Measurements from ENCODE around the gene NRIP2. TPM values are rescaled to one million over a fixed set of nuclear protein-coding genes. Genes with fewer than 3 reads are reported as not detected.

The NRIP2 gene
- total and polyA plus RNA-seq, 2 experiments from 2014 or later, result 0.66 TPM; not detected in 1

DNA sequence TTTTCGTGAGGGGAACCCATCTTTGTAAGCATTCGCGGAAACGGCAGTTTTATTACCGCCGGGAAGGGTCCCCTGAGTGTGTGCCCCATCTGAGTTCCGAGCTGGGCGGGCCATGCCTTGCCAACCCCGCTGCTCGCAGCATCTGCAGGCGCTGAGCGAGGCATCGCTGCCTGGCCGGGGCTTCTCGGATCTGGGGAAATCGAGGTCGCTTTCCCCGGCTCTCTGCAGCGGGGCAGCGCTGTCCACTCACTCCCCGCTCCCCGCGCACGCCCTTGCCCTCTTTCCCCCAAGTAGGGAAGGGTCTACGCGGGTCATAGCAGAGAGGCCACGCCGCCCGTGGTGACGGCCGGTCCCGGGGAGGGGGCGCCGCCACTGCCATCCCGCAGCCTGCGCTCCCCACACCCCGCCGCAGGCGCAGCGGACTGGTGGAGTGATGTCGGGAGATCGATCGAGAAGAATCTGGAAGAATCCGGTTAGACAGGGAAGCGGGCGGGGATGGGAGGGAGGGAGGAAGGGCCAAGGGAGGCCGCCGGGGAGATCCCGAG is 40.6 kb downstream of the NRIP2 start:
- Histone ChIP-seq H4K20me1 (replicated peaks; ENCODE audit: insufficient read depth) (peaks cover 29% of the 10 kb centered on the region), H2AFZ (peak overlapping the region; percentile 80), H3K27ac (ENCODE audit: low read depth) (peak overlapping the region; percentile 79; the same call in 1 of the 2 replicates), H3K4me3 (peak overlapping the region; percentile 91), H3K4me2 (peak overlapping the region; percentile 77), H3K27me3 (ENCODE audit: insufficient read depth) (no peaks in the 10 kb centered on the region), H3F3A (replicated peaks; ENCODE audit: low read depth) (peaks cover 31% of the 10 kb centered on the region), H3K79me2 (replicated peaks; ENCODE audit: insufficient read depth) (peaks cover 35% of the 10 kb centered on the region), H3K4me1 (ENCODE audit: insufficient read depth) (peaks cover 24% of the 10 kb centered on the region), H3K9me2 (ENCODE audit: insufficient read depth) (no peaks in the 10 kb centered on the region), H3K36me3 (ENCODE audit: insufficient read depth) (peaks cover 29% of the 10 kb centered on the region)
- H3K4me1 Mint-ChIP-seq, result peaks cover 32% of the 10 kb centered on the region
- peaks cover 17% of the 10 kb centered on the region for H3K27me3 Mint-ChIP-seq (ENCODE audit: insufficient read depth, low read depth, poor library complexity)
- peaks cover 34% of the 10 kb centered on the region for H3K36me3 Mint-ChIP-seq (ENCODE audit: low read depth)
- peak overlapping the region; percentile 77 for H3K4me3 Mint-ChIP-seq
- DNase-seq (ENCODE audit: low spot score) (peak; percentile 63), ATAC-seq (peak; percentile 57)
- H3K27ac Mint-ChIP-seq, result no peak overlapping the region
- H3K9me3 Mint-ChIP-seq, result peaks cover 5% of the 10 kb centered on the region; the same call in 1 of the 3 replicates
- TF ChIP-seq, protein P1, sequence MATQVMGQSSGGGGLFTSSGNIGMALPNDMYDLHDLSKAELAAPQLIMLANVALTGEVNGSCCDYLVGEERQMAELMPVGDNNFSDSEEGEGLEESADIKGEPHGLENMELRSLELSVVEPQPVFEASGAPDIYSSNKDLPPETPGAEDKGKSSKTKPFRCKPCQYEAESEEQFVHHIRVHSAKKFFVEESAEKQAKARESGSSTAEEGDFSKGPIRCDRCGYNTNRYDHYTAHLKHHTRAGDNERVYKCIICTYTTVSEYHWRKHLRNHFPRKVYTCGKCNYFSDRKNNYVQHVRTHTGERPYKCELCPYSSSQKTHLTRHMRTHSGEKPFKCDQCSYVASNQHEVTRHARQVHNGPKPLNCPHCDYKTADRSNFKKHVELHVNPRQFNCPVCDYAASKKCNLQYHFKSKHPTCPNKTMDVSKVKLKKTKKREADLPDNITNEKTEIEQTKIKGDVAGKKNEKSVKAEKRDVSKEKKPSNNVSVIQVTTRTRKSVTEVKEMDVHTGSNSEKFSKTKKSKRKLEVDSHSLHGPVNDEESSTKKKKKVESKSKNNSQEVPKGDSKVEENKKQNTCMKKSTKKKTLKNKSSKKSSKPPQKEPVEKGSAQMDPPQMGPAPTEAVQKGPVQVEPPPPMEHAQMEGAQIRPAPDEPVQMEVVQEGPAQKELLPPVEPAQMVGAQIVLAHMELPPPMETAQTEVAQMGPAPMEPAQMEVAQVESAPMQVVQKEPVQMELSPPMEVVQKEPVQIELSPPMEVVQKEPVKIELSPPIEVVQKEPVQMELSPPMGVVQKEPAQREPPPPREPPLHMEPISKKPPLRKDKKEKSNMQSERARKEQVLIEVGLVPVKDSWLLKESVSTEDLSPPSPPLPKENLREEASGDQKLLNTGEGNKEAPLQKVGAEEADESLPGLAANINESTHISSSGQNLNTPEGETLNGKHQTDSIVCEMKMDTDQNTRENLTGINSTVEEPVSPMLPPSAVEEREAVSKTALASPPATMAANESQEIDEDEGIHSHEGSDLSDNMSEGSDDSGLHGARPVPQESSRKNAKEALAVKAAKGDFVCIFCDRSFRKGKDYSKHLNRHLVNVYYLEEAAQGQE (IDR thresholded peaks at IDR 0.05; ENCODE audit: unreplicated experiment), result peak; percentile 2
- TF ChIP-seq EZH2phosphoT487 (IDR thresholded peaks at IDR 0.05; ENCODE audit: unreplicated experiment), result no peak
- TF ChIP-seq, protein P2, sequence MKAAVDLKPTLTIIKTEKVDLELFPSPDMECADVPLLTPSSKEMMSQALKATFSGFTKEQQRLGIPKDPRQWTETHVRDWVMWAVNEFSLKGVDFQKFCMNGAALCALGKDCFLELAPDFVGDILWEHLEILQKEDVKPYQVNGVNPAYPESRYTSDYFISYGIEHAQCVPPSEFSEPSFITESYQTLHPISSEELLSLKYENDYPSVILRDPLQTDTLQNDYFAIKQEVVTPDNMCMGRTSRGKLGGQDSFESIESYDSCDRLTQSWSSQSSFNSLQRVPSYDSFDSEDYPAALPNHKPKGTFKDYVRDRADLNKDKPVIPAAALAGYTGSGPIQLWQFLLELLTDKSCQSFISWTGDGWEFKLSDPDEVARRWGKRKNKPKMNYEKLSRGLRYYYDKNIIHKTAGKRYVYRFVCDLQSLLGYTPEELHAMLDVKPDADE (IDR thresholded peaks at IDR 0.05), result 0 out of 2 replicates have a peak, but pooled peaks have one; percentile 14
- no peak for TF ChIP-seq EZH2 (IDR thresholded peaks at IDR 0.05; ENCODE audit: low read depth, unreplicated experiment)

DNA sequence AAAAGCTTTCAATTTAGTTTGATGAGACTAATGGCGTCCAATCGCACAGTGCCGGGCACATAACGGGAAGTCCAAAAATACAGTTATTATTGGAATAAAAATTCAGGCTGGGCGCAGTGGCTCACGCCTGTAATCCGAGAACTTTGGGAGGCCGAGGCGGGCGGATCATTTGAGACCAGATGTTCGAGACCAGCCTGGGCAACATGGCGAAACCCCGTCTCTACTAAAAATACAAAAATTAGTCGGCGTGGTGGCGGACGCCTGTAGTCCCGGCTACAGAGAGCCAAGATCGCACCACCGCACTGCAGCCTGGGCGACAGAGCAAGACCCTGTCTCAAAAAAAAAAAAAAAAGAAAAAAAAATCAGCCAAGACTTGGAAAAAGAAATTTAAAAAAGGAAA is 41.3 kb downstream of the NRIP2 start:
- Mint-ChIP-seq H3K27me3 (ENCODE audit: insufficient read depth, low read depth, poor library complexity) (peaks cover 22% of the 10 kb centered on the region), H3K9me3 (peaks cover 5% of the 10 kb centered on the region; the same call in 1 of the 3 replicates), H3K36me3 (ENCODE audit: low read depth) (peaks cover 27% of the 10 kb centered on the region), H3K4me3 (peak overlapping the region; percentile 77), H3K4me1 (peaks cover 32% of the 10 kb centered on the region), H3K27ac (no peak overlapping the region)
- H4K20me1 ChIP-seq (replicated peaks; ENCODE audit: insufficient read depth), result peaks cover 22% of the 10 kb centered on the region
- peaks cover 24% of the 10 kb centered on the region for H3K4me1 ChIP-seq (ENCODE audit: insufficient read depth)
- H3K27me3 ChIP-seq (ENCODE audit: insufficient read depth), result no peaks in the 10 kb centered on the region
- peak overlapping the region; percentile 77 for H3K4me2 ChIP-seq
- no peak overlapping the region; the same call in 1 of the 2 replicates for H2AFZ ChIP-seq
- peaks cover 28% of the 10 kb centered on the region for H3K79me2 ChIP-seq (replicated peaks; ENCODE audit: insufficient read depth)
- H3K36me3 ChIP-seq (ENCODE audit: insufficient read depth), result peaks cover 22% of the 10 kb centered on the region
- H3F3A ChIP-seq (replicated peaks; ENCODE audit: low read depth), result peaks cover 24% of the 10 kb centered on the region
- H3K4me3 ChIP-seq, result peak overlapping the region; percentile 91
- no peak overlapping the region for H3K27ac ChIP-seq (ENCODE audit: low read depth)
- DNase-seq (ENCODE audit: low spot score), result no peak
- H3K9me2 ChIP-seq (ENCODE audit: insufficient read depth), result no peaks in the 10 kb centered on the region
- ATAC-seq, result no peak
- TF ChIP-seq, protein P3, sequence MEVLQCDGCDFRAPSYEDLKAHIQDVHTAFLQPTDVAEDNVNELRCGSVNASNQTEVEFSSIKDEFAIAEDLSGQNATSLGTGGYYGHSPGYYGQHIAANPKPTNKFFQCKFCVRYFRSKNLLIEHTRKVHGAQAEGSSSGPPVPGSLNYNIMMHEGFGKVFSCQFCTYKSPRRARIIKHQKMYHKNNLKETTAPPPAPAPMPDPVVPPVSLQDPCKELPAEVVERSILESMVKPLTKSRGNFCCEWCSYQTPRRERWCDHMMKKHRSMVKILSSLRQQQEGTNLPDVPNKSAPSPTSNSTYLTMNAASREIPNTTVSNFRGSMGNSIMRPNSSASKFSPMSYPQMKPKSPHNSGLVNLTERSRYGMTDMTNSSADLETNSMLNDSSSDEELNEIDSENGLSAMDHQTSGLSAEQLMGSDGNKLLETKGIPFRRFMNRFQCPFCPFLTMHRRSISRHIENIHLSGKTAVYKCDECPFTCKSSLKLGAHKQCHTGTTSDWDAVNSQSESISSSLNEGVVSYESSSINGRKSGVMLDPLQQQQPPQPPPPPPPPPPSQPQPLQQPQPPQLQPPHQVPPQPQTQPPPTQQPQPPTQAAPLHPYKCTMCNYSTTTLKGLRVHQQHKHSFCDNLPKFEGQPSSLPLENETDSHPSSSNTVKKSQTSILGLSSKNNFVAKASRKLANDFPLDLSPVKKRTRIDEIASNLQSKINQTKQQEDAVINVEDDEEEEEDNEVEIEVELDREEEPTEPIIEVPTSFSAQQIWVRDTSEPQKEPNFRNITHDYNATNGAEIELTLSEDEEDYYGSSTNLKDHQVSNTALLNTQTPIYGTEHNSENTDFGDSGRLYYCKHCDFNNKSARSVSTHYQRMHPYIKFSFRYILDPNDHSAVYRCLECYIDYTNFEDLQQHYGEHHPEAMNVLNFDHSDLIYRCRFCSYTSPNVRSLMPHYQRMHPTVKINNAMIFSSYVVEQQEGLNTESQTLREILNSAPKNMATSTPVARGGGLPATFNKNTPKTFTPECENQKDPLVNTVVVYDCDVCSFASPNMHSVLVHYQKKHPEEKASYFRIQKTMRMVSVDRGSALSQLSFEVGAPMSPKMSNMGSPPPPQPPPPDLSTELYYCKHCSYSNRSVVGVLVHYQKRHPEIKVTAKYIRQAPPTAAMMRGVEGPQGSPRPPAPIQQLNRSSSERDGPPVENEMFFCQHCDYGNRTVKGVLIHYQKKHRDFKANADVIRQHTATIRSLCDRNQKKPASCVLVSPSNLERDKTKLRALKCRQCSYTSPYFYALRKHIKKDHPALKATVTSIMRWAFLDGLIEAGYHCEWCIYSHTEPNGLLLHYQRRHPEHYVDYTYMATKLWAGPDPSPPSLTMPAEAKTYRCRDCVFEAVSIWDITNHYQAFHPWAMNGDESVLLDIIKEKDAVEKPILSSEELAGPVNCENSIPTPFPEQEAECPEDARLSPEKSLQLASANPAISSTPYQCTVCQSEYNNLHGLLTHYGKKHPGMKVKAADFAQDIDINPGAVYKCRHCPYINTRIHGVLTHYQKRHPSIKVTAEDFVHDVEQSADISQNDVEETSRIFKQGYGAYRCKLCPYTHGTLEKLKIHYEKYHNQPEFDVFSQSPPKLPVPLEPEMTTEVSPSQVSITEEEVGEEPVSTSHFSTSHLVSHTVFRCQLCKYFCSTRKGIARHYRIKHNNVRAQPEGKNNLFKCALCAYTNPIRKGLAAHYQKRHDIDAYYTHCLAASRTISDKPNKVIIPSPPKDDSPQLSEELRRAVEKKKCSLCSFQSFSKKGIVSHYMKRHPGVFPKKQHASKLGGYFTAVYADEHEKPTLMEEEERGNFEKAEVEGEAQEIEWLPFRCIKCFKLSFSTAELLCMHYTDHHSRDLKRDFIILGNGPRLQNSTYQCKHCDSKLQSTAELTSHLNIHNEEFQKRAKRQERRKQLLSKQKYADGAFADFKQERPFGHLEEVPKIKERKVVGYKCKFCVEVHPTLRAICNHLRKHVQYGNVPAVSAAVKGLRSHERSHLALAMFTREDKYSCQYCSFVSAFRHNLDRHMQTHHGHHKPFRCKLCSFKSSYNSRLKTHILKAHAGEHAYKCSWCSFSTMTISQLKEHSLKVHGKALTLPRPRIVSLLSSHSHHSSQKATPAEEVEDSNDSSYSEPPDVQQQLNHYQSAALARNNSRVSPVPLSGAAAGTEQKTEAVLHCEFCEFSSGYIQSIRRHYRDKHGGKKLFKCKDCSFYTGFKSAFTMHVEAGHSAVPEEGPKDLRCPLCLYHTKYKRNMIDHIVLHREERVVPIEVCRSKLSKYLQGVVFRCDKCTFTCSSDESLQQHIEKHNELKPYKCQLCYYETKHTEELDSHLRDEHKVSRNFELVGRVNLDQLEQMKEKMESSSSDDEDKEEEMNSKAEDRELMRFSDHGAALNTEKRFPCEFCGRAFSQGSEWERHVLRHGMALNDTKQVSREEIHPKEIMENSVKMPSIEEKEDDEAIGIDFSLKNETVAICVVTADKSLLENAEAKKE (CRISPR knock-in tag; IDR thresholded peaks at IDR 0.05), result no peak
- no peak for TF ChIP-seq STAT1 (IDR thresholded peaks at IDR 0.05; ENCODE audit: unreplicated experiment)
- TF ChIP-seq, protein P2 (IDR thresholded peaks at IDR 0.05), result no peak

All from GM23338 (cell line).